K562 (cell line): ENCODE measurements around the gene SLC30A1. TPM values are rescaled to one million over a fixed set of nuclear protein-coding genes. Genes with fewer than 3 reads are reported as not detected.
A peak's percentile ranks its signal among the peaks of the same experiment; 100 is the strongest.

Source experiments
- CHD1 ChIP-seq: fragments of 200-600 bp; sonication (generic); IDR thresholded peaks from one replicate; pipeline ENCODE4 v1.6.1; 2012; ENCODE audit warnings: mild to moderate bottlenecking, moderate library complexity, low read length, inconsistent platforms
- CTCFL ChIP-seq: IDR thresholded peaks from 2 replicates; pipeline ENCODE4 v1.6.1; 2011; ENCODE audit warnings: borderline replicate concordance, low read depth, mild to moderate bottlenecking, moderate library complexity, low read length; ENCODE audit not compliant: insufficient read depth, poor library complexity, severe bottlenecking
- EP300 ChIP-seq: IDR thresholded peaks from 2 replicates; pipeline ENCODE4 v1.6.1; 2012; ENCODE audit warnings: low read length, improper control_type of control experiment
- EWSR1 ChIP-seq: fragments of 450-650 bp; IDR thresholded peaks from 2 replicates; pipeline ENCODE4 v1.6.1; 2018; ENCODE audit warnings: borderline replicate concordance, mild to moderate bottlenecking, low read depth, moderate library complexity; ENCODE audit not compliant: partially characterized antibody
- HMBOX1 ChIP-seq: sonication (generic); IDR thresholded peaks from 2 replicates; pipeline ENCODE4 v1.6.1; 2016
- MCM5 ChIP-seq: fragments of 450-650 bp; IDR thresholded peaks from 2 replicates; pipeline ENCODE4 v1.6.1; 2016; ENCODE audit warnings: low read depth
- NONO ChIP-seq, 2 experiments: fragments of 200-400 bp in 1 of 2; fragments of 450-650 bp in 1 of 2; formaldehyde crosslinking in 1 of 2; IDR thresholded peaks; 2 replicates each; pipeline ENCODE4 v1.6.1; 2017; ENCODE audit warnings: low read depth in 2 of 2, mild to moderate bottlenecking in 2 of 2, moderate library complexity in 2 of 2, low read length in 1 of 2
- SAP30 ChIP-seq: fragments of 200-600 bp; sonication (generic); IDR thresholded peaks from 2 replicates; pipeline ENCODE4 v1.6.1; 2012; ENCODE audit warnings: borderline replicate concordance, low read depth, mild to moderate bottlenecking, moderate library complexity, low read length, control low read depth, inconsistent platforms; ENCODE audit not compliant: insufficient read depth, poor library complexity, severe bottlenecking
- SP1 ChIP-seq: sonication (generic); formaldehyde crosslinking; IDR thresholded peaks from 2 replicates; pipeline ENCODE4 v1.8.1; 2022; ENCODE audit warnings: mild to moderate bottlenecking, missing genetic modification reagents
- TEAD4 ChIP-seq, 2 experiments: sonication (generic) in 1 of 2; formaldehyde crosslinking in 1 of 2; IDR thresholded peaks; 2 replicates each; pipeline versions ENCODE4 v1.6.1 to v1.8.0; 2012 to 2022; ENCODE audit warnings: borderline replicate concordance in 1 of 2, inconsistent platforms in 1 of 2, low read length in 1 of 2, mild to moderate bottlenecking in 1 of 2, missing genetic modification reagents in 1 of 2
- TRIM24 ChIP-seq, 2 experiments: fragments of 450-650 bp; IDR thresholded peaks; 2 replicates each; pipeline ENCODE4 v1.6.1; 2016
- ZNF121 ChIP-seq: sonication (generic); formaldehyde crosslinking; conservative IDR thresholded peaks from 2 replicates; pipeline ENCODE4 v1.8.0; 2022; ENCODE audit warnings: missing genetic modification reagents
- ZNF143 ChIP-seq: sonication (generic); formaldehyde crosslinking; IDR thresholded peaks from 2 replicates; pipeline ENCODE4 v1.9.0; 2022; ENCODE audit warnings: mild to moderate bottlenecking, missing genetic modification reagents
- ZNF431 ChIP-seq: sonication (generic); formaldehyde crosslinking; IDR thresholded peaks from 2 replicates; pipeline ENCODE4 v1.8.0; 2022; ENCODE audit warnings: mild to moderate bottlenecking, missing genetic modification reagents
- ZNF785 ChIP-seq: fragments of 250-450 bp; sonication (Bioruptor Pico); IDR thresholded peaks from 2 replicates; pipeline ENCODE4 v1.4.0; 2020; ENCODE audit warnings: mild to moderate bottlenecking
- polyA plus RNA-seq, 8 experiments: library from polyadenylated mRNA; depleted of rRNA in 4 of 8; stranded (reverse) in 5 of 8; unstranded in 3 of 8; fragments of >200 nt; fragmentation: Nextera tagmentation in 2 of 8; fragmentation: Illumina TruSeq in 1 of 8; extraction: Ambion mirVana in 2 of 8; extraction: Trizol in 1 of 8; gene quantifications; 2 replicates each; pipeline versions ENCODE4 v1.2.1 to v1.2.3, GENCODE V29; 2011 to 2014; ENCODE audit warnings: inconsistent platforms in 1 of 8, missing spikeins in 1 of 8
- total RNA-seq, 7 experiments: library from RNA; depleted of rRNA in 6 of 7; stranded (reverse); fragments of >200 nt in 6 of 7; fragmentation: Illumina TruSeq in 2 of 7; extraction: Trizol in 2 of 7; gene quantifications; 2 replicates each; pipeline versions ENCODE4 v1.2.1 to v1.2.3, GENCODE V29; 2011 to 2021; ENCODE audit warnings: low replicate concordance in 1 of 7
- TF ChIP-seq, protein P1 (sequence below): IDR thresholded peaks from 2 replicates; pipeline ENCODE4 v1.6.1; 2016; ENCODE audit warnings: missing genetic modification characterization, missing compliant biosample characterization
- TF ChIP-seq, protein P2 (sequence below), 2 experiments: fragments of 450-650 bp; IDR thresholded peaks; 2 replicates each; pipeline ENCODE4 v1.6.1; 2016
- TF ChIP-seq, protein P3 (sequence below): fragments of 450-650 bp; IDR thresholded peaks from one replicate; pipeline ENCODE4 v1.6.1; 2018; ENCODE audit warnings: mild to moderate bottlenecking, moderate library complexity; ENCODE audit not compliant: partially characterized antibody

The SLC30A1 gene
- total and polyA plus RNA-seq, 9 of the 15 experiments (the other 6 are each of a cell fraction or from before 2014, with no cell fraction given): 4.1 to 14.4 (median 6.6) TPM

DNA sequence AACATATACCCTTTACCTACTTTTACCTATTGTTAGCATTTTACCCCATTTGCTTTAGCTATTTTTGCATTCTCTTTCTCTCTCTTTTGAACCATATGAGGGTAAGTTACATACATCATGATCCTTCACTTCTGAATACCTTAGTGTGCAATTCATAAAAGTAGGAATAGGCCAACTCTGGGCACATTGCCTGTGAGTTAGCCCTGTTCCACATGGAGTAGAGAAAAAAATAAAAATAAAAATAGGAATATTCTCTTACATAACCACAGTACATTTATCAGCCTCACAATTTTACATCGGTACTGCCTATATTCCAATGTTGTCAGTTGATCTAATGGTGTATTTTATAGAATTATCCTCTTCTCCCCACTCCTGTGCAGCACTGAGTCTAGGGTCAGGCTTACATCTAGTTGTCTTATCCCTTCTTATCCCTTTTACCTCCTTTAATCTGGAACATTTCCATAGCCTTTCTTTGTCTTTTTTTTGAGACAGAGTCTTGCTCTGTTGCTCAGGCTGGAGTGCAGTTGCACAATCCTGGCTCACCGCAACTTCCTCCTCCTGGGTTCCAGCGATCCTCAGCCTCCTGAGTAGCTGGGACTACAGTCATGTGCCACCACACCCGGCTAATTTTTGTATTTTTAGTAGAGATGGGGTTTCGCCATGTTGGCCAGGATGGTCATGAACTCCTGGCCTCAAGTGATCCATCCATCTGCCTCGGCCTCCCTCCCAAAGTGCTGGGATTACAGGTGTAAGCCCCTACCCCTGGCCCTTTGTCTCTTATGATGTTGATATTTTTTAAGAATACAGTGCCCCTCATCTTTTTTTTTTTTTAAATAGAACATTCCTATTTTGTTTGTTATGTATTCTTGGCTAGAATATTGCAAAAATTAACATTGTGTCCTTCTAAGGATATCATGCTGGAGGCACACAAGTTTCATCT is 11.1 kb upstream of the SLC30A1 start (continued):
- TF ChIP-seq, protein P1, sequence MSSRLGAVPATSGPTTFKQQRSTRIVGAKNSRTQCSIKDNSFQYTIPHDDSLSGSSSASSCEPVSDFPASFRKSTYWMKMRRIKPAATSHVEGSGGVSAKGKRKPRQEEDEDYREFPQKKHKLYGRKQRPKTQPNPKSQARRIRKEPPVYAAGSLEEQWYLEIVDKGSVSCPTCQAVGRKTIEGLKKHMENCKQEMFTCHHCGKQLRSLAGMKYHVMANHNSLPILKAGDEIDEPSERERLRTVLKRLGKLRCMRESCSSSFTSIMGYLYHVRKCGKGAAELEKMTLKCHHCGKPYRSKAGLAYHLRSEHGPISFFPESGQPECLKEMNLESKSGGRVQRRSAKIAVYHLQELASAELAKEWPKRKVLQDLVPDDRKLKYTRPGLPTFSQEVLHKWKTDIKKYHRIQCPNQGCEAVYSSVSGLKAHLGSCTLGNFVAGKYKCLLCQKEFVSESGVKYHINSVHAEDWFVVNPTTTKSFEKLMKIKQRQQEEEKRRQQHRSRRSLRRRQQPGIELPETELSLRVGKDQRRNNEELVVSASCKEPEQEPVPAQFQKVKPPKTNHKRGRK: no peak
- TF ChIP-seq, protein P2, sequence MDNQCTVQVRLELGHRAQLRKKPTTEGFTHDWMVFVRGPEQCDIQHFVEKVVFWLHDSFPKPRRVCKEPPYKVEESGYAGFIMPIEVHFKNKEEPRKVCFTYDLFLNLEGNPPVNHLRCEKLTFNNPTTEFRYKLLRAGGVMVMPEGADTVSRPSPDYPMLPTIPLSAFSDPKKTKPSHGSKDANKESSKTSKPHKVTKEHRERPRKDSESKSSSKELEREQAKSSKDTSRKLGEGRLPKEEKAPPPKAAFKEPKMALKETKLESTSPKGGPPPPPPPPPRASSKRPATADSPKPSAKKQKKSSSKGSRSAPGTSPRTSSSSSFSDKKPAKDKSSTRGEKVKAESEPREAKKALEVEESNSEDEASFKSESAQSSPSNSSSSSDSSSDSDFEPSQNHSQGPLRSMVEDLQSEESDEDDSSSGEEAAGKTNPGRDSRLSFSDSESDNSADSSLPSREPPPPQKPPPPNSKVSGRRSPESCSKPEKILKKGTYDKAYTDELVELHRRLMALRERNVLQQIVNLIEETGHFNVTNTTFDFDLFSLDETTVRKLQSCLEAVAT (IDR thresholded peaks at IDR 0.05): peak in 1 of 2 experiments; percentile 82; a peak in 2 of 4 replicates
- no peak for TF ChIP-seq EWSR1
- TF ChIP-seq ZNF121 (CRISPR knock-in tag): peak; percentile 97
- no peak for TF ChIP-seq NONO (IDR thresholded peaks at IDR 0.05; ENCODE audit: low read depth in 2 of 2, low read length in 1 of 2)
- TF ChIP-seq, protein P3, sequence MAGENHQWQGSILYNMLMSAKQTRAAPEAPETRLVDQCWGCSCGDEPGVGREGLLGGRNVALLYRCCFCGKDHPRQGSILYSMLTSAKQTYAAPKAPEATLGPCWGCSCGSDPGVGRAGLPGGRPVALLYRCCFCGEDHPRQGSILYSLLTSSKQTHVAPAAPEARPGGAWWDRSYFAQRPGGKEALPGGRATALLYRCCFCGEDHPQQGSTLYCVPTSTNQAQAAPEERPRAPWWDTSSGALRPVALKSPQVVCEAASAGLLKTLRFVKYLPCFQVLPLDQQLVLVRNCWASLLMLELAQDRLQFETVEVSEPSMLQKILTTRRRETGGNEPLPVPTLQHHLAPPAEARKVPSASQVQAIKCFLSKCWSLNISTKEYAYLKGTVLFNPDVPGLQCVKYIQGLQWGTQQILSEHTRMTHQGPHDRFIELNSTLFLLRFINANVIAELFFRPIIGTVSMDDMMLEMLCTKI: no peak
- no peak for TF ChIP-seq ZNF785 (CRISPR knock-in tag)
- TF ChIP-seq ZNF143 (CRISPR knock-in tag): no peak
- no peak for TF ChIP-seq EP300
- TF ChIP-seq MCM5: no peak
- TF ChIP-seq TRIM24 (IDR thresholded peaks at IDR 0.05): peak; percentile 63 to 78
- peak; percentile 16; the same call in 1 of the 2 replicates for TF ChIP-seq TEAD4 (IDR thresholded peaks at IDR 0.05; ENCODE audit: low read length)
- no peak for TF ChIP-seq TEAD4 (CRISPR knock-in tag; IDR thresholded peaks at IDR 0.05; ENCODE audit: borderline replicate concordance)
- no peak for TF ChIP-seq HMBOX1
- no peak for TF ChIP-seq SP1 (CRISPR knock-in tag)
- TF ChIP-seq SAP30: no peak
- TF ChIP-seq ZNF431 (CRISPR knock-in tag): no peak
- TF ChIP-seq CHD1: no peak
- TF ChIP-seq CTCFL: no peak
